H1 (cell line): ENCODE measurements around the gene TOP3B. TPM values are rescaled to one million over a fixed set of nuclear protein-coding genes. Genes with fewer than 3 reads are reported as not detected.

Source experiments
- CTCF ChIA-PET: fragments of 300-600 bp; sonication (Branson Sonifier 250); formaldehyde crosslinking; loops from one replicate; lab custom pipeline; 2021; ENCODE audit not compliant: partially characterized antibody; lab: Charles Lee
- POLR2A ChIA-PET: fragments of 300-600 bp; sonication (Branson Sonifier 250); formaldehyde crosslinking; loops from one replicate; lab custom pipeline; 2021; ENCODE audit warnings: inconsistent platforms; ENCODE audit not compliant: partially characterized antibody; lab: Charles Lee
- DNase-seq, 2 experiments: peaks; one replicate each; pipeline versions ENCODE4 v3.0.0 to v3.0.0-alpha.2; 2010 to 2022; ENCODE audit warnings: low spot score in 2 of 2, low read depth in 1 of 2, mixed read lengths in 1 of 2
- FAIRE-seq: peaks from 2 replicates; lab custom pipeline; 2011; peaks lifted over from hg19 to GRCh38; lab: Jason Lieb, UNC
- H2AFZ ChIP-seq: 2 replicates; pipeline ENCODE4 v1.8.1; 2012; ENCODE audit warnings: low read length, inconsistent platforms
- H2AK5ac ChIP-seq: 2 replicates; pipeline ENCODE4 v1.6.1; 2013; ENCODE audit warnings: low read depth, low read length
- H2BK120ac ChIP-seq: replicated peaks from 2 replicates; pipeline ENCODE3; 2013; ENCODE audit warnings: low read depth, low read length, inconsistent platforms
- H2BK12ac ChIP-seq: 2 replicates; pipeline ENCODE4 v1.6.1; 2013; ENCODE audit warnings: low read depth, low read length
- H2BK15ac ChIP-seq: 2 replicates; pipeline ENCODE4 v1.6.1; 2013; ENCODE audit warnings: low read length
- H2BK20ac ChIP-seq: 2 replicates; pipeline ENCODE4 v1.6.1; 2013; ENCODE audit warnings: low read length
- H2BK5ac ChIP-seq: 2 replicates; pipeline ENCODE4 v1.6.1; 2013; ENCODE audit warnings: low read depth, low read length
- H3K14ac ChIP-seq: 2 replicates; pipeline ENCODE4 v1.6.1; 2013; ENCODE audit warnings: inconsistent platforms; ENCODE audit not compliant: insufficient read length
- H3K18ac ChIP-seq: 2 replicates; pipeline ENCODE4 v1.6.1; 2013; ENCODE audit warnings: low read length; ENCODE audit errors: extremely low read depth
- H3K23ac ChIP-seq: 2 replicates; pipeline ENCODE4 v1.6.1; 2013; ENCODE audit warnings: inconsistent platforms; ENCODE audit not compliant: insufficient read length
- H3K23me2 ChIP-seq: 2 replicates; pipeline ENCODE4 v1.6.1; 2013; ENCODE audit warnings: low read depth, low read length
- H3K27ac ChIP-seq: 2 replicates; pipeline ENCODE4 v1.6.1; 2011; ENCODE audit warnings: low read depth, low read length, inconsistent platforms
- H3K27me3 ChIP-seq, 4 experiments: replicated peaks in 1 of 4; 1 replicate in 1 of 4; 2 replicates in 3 of 4; pipeline versions ENCODE4 v1.6.1 to v1.8.1; 2011 to 2013; ENCODE audit warnings: low read length in 3 of 4, mild to moderate bottlenecking in 3 of 4, inconsistent platforms in 2 of 4, mixed read lengths in 2 of 4, moderate library complexity in 1 of 4; ENCODE audit not compliant: control insufficient read depth in 3 of 4, insufficient read depth in 3 of 4; ENCODE audit errors: extremely low read depth in 1 of 4
- H3K36me3 ChIP-seq, 4 experiments: 2 replicates each; pipeline versions ENCODE4 v1.6.1 to v1.8.1; 2011 to 2013; ENCODE audit warnings: mild to moderate bottlenecking in 4 of 4, low read length in 3 of 4, moderate library complexity in 2 of 4, control low read depth in 1 of 4, inconsistent platforms in 1 of 4; ENCODE audit not compliant: insufficient read depth in 4 of 4, control insufficient read depth in 2 of 4
- H3K4ac ChIP-seq: replicated peaks from 2 replicates; pipeline ENCODE3; 2013; ENCODE audit warnings: low read length, low read depth, mixed read lengths, inconsistent platforms; ENCODE audit not compliant: insufficient read length
- H3K4me1 ChIP-seq, 4 experiments: replicated peaks in 1 of 4; 1 replicate in 1 of 4; 2 replicates in 3 of 4; pipeline versions ENCODE4 v1.6.1 to v1.8.1; 2011 to 2013; ENCODE audit warnings: low read length in 3 of 4, inconsistent platforms in 2 of 4, mixed read lengths in 1 of 4; ENCODE audit not compliant: insufficient read depth in 4 of 4, control insufficient read depth in 3 of 4
- H3K4me2 ChIP-seq, 2 experiments: 2 replicates each; pipeline versions ENCODE4 v1.6.1 to v1.8.1; 2011 to 2013; ENCODE audit warnings: low read depth in 2 of 2, low read length in 2 of 2, control low read depth in 1 of 2, inconsistent platforms in 1 of 2, mild to moderate bottlenecking in 1 of 2; ENCODE audit not compliant: insufficient read depth in 1 of 2
- H3K4me3 ChIP-seq, 4 experiments: fragments of 200-600, 300-600 bp in 1 of 4; sonication (generic), shearing (Covaris generic), sonication (Bioruptor Twin) in 1 of 4; 2 replicates each; pipeline versions ENCODE4 v1.5.1 to v1.8.1; 2011 to 2016; ENCODE audit warnings: low read length in 4 of 4, low read depth in 3 of 4, control low read depth in 2 of 4, inconsistent platforms in 2 of 4, mild to moderate bottlenecking in 2 of 4, mixed read lengths in 1 of 4, moderate library complexity in 1 of 4; ENCODE audit not compliant: insufficient read depth in 2 of 4; ENCODE audit errors: extremely low read depth in 1 of 4
- H3K56ac ChIP-seq: replicated peaks from 2 replicates; pipeline ENCODE3; 2013; ENCODE audit warnings: low read depth, mild to moderate bottlenecking, mixed read lengths, low read length, inconsistent platforms; ENCODE audit not compliant: insufficient read length
- H3K79me1 ChIP-seq: 2 replicates; pipeline ENCODE4 v1.6.1; 2013; ENCODE audit warnings: low read depth, low read length, control low read depth
- H3K79me2 ChIP-seq, 2 experiments: 2 replicates each; pipeline versions ENCODE4 v1.6.1 to v1.8.1; 2012 to 2013; ENCODE audit warnings: low read length in 2 of 2, mild to moderate bottlenecking in 2 of 2, inconsistent platforms in 1 of 2; ENCODE audit not compliant: insufficient read depth in 2 of 2, control insufficient read depth in 1 of 2
- H3K9ac ChIP-seq, 4 experiments: replicated peaks in 1 of 4; 1 replicate in 1 of 4; 2 replicates in 3 of 4; pipeline versions ENCODE4 v1.6.1 to v1.8.1; 2011 to 2013; ENCODE audit warnings: low read depth in 3 of 4, low read length in 3 of 4, control low read depth in 2 of 4, mild to moderate bottlenecking in 2 of 4, moderate library complexity in 2 of 4, inconsistent platforms in 1 of 4; ENCODE audit errors: extremely low read depth in 1 of 4
- H3K9me3 ChIP-seq, 2 experiments: 2 replicates each; pipeline versions ENCODE4 v1.6.1 to v1.8.1; 2012 to 2013; ENCODE audit warnings: mild to moderate bottlenecking in 2 of 2, moderate library complexity in 2 of 2, control low read depth in 1 of 2, inconsistent platforms in 1 of 2, low read depth in 1 of 2, low read length in 1 of 2, mixed read lengths in 1 of 2; ENCODE audit not compliant: insufficient read depth in 2 of 2
- H4K20me1 ChIP-seq, 2 experiments: replicated peaks in 1 of 2; 2 replicates each; pipeline versions ENCODE3 to v1.8.1; 2011 to 2013; ENCODE audit warnings: inconsistent platforms in 2 of 2, low read length in 2 of 2, mild to moderate bottlenecking in 1 of 2; ENCODE audit not compliant: insufficient read depth in 2 of 2, control insufficient read depth in 1 of 2
- H4K5ac ChIP-seq: 2 replicates; pipeline ENCODE4 v1.6.1; 2013; ENCODE audit warnings: low read length, low read depth, mixed read lengths, inconsistent platforms; ENCODE audit not compliant: insufficient read length
- H4K8ac ChIP-seq: 2 replicates; pipeline ENCODE4 v1.8.0; 2013; ENCODE audit warnings: mild to moderate bottlenecking, moderate library complexity, low read length, inconsistent platforms; ENCODE audit not compliant: insufficient read depth; ENCODE audit errors: extremely low read depth
- H4K91ac ChIP-seq: replicated peaks from 2 replicates; pipeline ENCODE3; 2013; ENCODE audit warnings: low read length, mixed read lengths, inconsistent platforms; ENCODE audit not compliant: insufficient read length
- BCL11A ChIP-seq, 2 experiments: IDR thresholded peaks; one replicate each; pipeline ENCODE4 v1.6.1; 2011; ENCODE audit warnings: low read depth in 2 of 2, low read length in 2 of 2, mild to moderate bottlenecking in 2 of 2
- BRCA1 ChIP-seq: IDR thresholded peaks from 2 replicates; pipeline ENCODE4 v1.6.1; 2012; ENCODE audit warnings: low read depth, low read length, improper control_type of control experiment
- CBX5 ChIP-seq: fragments of 300-800, 300-1000 bp; sonication (generic); IDR thresholded peaks from 2 replicates; pipeline ENCODE4 v1.7.1; 2016; ENCODE audit warnings: antibody characterized with exemption, low read length, low read depth
- KDM4A ChIP-seq: IDR thresholded peaks from one replicate; pipeline ENCODE4 v1.7.1; 2012; ENCODE audit warnings: low read depth, mild to moderate bottlenecking, moderate library complexity, low read length, inconsistent platforms; ENCODE audit not compliant: severe bottlenecking
- POU5F1 ChIP-seq: IDR thresholded peaks from 2 replicates; pipeline ENCODE4 v1.6.1; 2011; ENCODE audit warnings: low read depth, mild to moderate bottlenecking, low read length, moderate library complexity
- RNF2 ChIP-seq: fragments of 200-900, 300-1000 bp; sonication (generic); IDR thresholded peaks from 2 replicates; pipeline ENCODE4 v1.7.1; 2016; ENCODE audit warnings: borderline replicate concordance, low read depth, mild to moderate bottlenecking, antibody characterized with exemption, low read length; ENCODE audit not compliant: poor library complexity, severe bottlenecking; ENCODE audit errors: missing control alignments
- TEAD4 ChIP-seq: IDR thresholded peaks from 2 replicates; pipeline ENCODE4 v1.6.1; 2012; ENCODE audit warnings: low read depth, low read length, inconsistent platforms, mixed read lengths
- WGBS, 2 experiments: shearing (Covaris generic) in 1 of 2; methylation state at CpG; one replicate each; pipeline versions ENCODE4 v1.1.6 to v1.1.7; 2013 to 2015; ENCODE audit warnings: low lambda C conversion rate in 2 of 2, mixed read lengths in 2 of 2, inconsistent platforms in 1 of 2, low coverage in 1 of 2, missing lambda C conversion rate in 1 of 2; ENCODE audit not compliant: insufficient replicate concordance in 2 of 2, insufficient coverage in 1 of 2, insufficient read length in 1 of 2; ENCODE audit errors: extremely low coverage in 1 of 2, missing lambda C conversion rate in 1 of 2; 5-methylcytosine and 5-hydroxymethylcytosine counted together
- polyA plus RNA-seq, 7 experiments: library from polyadenylated mRNA; depleted of rRNA in 3 of 7; stranded (reverse) in 5 of 7; unstranded in 2 of 7; fragments of >200 nt in 5 of 7; fragments of 200-250 nt in 2 of 7; gene quantifications; 1 replicate in 5 of 7; 2 replicates in 1 of 7; 4 replicates in 1 of 7; pipeline versions ENCODE4 v1.2.1 to v1.2.3, GENCODE V29; 2011 to 2013; ENCODE audit warnings: missing spikeins in 2 of 7, mixed read lengths in 2 of 7
- total RNA-seq: library from RNA; stranded (reverse); fragmentation: NEBNext Ultra II Directional; extraction: Animal tissue kit (Norgen Biotek cat#: 25700); gene quantifications from 2 replicates; pipeline ENCODE4 v1.2.1, GENCODE V29; 2021

Gene TOP3B
- total and polyA plus RNA-seq, 2 of the 8 experiments (the other 6 are each of a cell fraction or from before 2014, with no cell fraction given): 30.4 to 52.8 TPM

DNA sequence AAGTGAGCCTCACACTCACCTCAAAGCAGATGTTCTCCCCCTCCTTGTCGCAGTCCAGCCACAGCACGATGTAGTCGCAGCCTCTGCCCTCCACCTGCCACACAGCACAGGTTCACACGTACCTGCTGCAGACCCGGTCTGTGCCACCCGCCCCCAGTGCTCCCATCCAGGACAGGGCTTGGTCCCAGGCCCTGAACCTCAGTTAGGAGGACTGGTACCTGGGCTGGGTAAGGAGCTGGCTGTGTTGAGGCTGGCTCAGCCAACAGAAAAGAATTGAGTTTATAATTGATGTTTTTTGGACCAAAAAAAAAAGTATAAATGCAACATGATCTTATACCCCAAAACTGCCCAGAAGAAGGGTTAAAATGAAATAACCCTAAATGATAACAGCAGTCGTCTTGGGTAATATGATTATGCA is 10.7 kb downstream of the TOP3B start:
- H3K79me2 ChIP-seq: no peaks in the 10 kb centered on the region
- peaks cover 3 to 26% of the 10 kb centered on the region in 2 experiments for H4K20me1 ChIP-seq
- H4K8ac ChIP-seq: no peak overlapping the region
- FAIRE-seq (no peak), DNase-seq (no peak)
- no peak overlapping the region for H2BK12ac ChIP-seq
- no peak overlapping the region for H3K27ac ChIP-seq
- H3K14ac ChIP-seq: no peak overlapping the region
- ChIA-PET CTCF (interaction anchor here (0.6 to 4.1 kb wide), 18 partner anchors 10 to 291 kb away, joined by 3 to 47 read pairs (median 4); partner anchors contain the start of genes PPM1F and TOP3B), POLR2A (interaction anchor here (2.5 to 4.7 kb wide), 2 partner anchors 10 to 11 kb away, joined by 19 to 37 read pairs; partner anchors contain the start of gene TOP3B)
- H2BK20ac ChIP-seq: no peak overlapping the region
- H3K23me2 ChIP-seq: no peaks in the 10 kb centered on the region
- no peak overlapping the region for H2BK15ac ChIP-seq
- H4K91ac ChIP-seq: no peak overlapping the region
- no peak overlapping the region for H3K4ac ChIP-seq
- H4K5ac ChIP-seq: no peak overlapping the region
- H3K4me3 ChIP-seq: no peak overlapping the region
- no peak overlapping the region for H2BK5ac ChIP-seq
- H3K18ac ChIP-seq: no peak overlapping the region
- no peak overlapping the region for H2AK5ac ChIP-seq
- H3K9me3 ChIP-seq: no peaks in the 10 kb centered on the region
- H3K4me2 ChIP-seq: no peak overlapping the region
- TF ChIP-seq BRCA1: no peak
- TF ChIP-seq BCL11A (IDR thresholded peaks at IDR 0.05; ENCODE audit: low read depth in 2 of 2, low read length in 2 of 2): no peak
- no peak for TF ChIP-seq KDM4A
- no peak for TF ChIP-seq RNF2
- no peak for TF ChIP-seq CBX5
- no peak for TF ChIP-seq TEAD4
- TF ChIP-seq POU5F1: no peak
- no peaks in the 10 kb centered on the region for H3K4me1 ChIP-seq
- no peak overlapping the region for H2AFZ ChIP-seq
- no peak overlapping the region for H2BK120ac ChIP-seq
- peaks cover 4% of the 10 kb centered on the region for H3K79me1 ChIP-seq
- WGBS, 2 experiments: 86% methylated on average over 7 of the region's 7 CpGs; no CpG with 5 or more reads in 1 of the 2 experiments
- peaks cover 27 to 53% (median 44%) of the 10 kb centered on the region in 4 experiments for H3K36me3 ChIP-seq
- H3K9ac ChIP-seq: no peak overlapping the region
- H3K56ac ChIP-seq: no peak overlapping the region
- peaks cover 0 to 3% (median 0%) of the 10 kb centered on the region in 4 experiments; a peak in 1 of 7 replicates for H3K27me3 ChIP-seq
- H3K23ac ChIP-seq: no peak overlapping the region
